H1 (cell line): ENCODE measurements around the gene WFIKKN1. TPM values are rescaled to one million over a fixed set of nuclear protein-coding genes. Genes with fewer than 3 reads are reported as not detected.

ENCODE experiments used
- CTCF ChIA-PET: fragments of 300-600 bp; sonication (Branson Sonifier 250); formaldehyde crosslinking; loops from one replicate; lab custom pipeline; 2021; ENCODE audit not compliant: partially characterized antibody; lab: Charles Lee
- POLR2A ChIA-PET: fragments of 300-600 bp; sonication (Branson Sonifier 250); formaldehyde crosslinking; loops from one replicate; lab custom pipeline; 2021; ENCODE audit warnings: inconsistent platforms; ENCODE audit not compliant: partially characterized antibody; lab: Charles Lee
- DNase-seq, 2 experiments: peaks; one replicate each; pipeline versions ENCODE4 v3.0.0 to v3.0.0-alpha.2; 2010 to 2022; ENCODE audit warnings: low spot score in 2 of 2, low read depth in 1 of 2, mixed read lengths in 1 of 2
- FAIRE-seq: peaks from 2 replicates; lab custom pipeline; 2011; peaks lifted over from hg19 to GRCh38; lab: Jason Lieb, UNC
- H2AFZ ChIP-seq: 2 replicates; pipeline ENCODE4 v1.8.1; 2012; ENCODE audit warnings: low read length, inconsistent platforms
- H2AK5ac ChIP-seq: 2 replicates; pipeline ENCODE4 v1.6.1; 2013; ENCODE audit warnings: low read depth, low read length
- H2BK120ac ChIP-seq: replicated peaks from 2 replicates; pipeline ENCODE3; 2013; ENCODE audit warnings: low read depth, low read length, inconsistent platforms
- H2BK12ac ChIP-seq: 2 replicates; pipeline ENCODE4 v1.6.1; 2013; ENCODE audit warnings: low read depth, low read length
- H2BK15ac ChIP-seq: 2 replicates; pipeline ENCODE4 v1.6.1; 2013; ENCODE audit warnings: low read length
- H2BK20ac ChIP-seq: 2 replicates; pipeline ENCODE4 v1.6.1; 2013; ENCODE audit warnings: low read length
- H2BK5ac ChIP-seq: 2 replicates; pipeline ENCODE4 v1.6.1; 2013; ENCODE audit warnings: low read depth, low read length
- H3K14ac ChIP-seq: 2 replicates; pipeline ENCODE4 v1.6.1; 2013; ENCODE audit warnings: inconsistent platforms; ENCODE audit not compliant: insufficient read length
- H3K18ac ChIP-seq: 2 replicates; pipeline ENCODE4 v1.6.1; 2013; ENCODE audit warnings: low read length; ENCODE audit errors: extremely low read depth
- H3K23ac ChIP-seq: 2 replicates; pipeline ENCODE4 v1.6.1; 2013; ENCODE audit warnings: inconsistent platforms; ENCODE audit not compliant: insufficient read length
- H3K23me2 ChIP-seq: 2 replicates; pipeline ENCODE4 v1.6.1; 2013; ENCODE audit warnings: low read depth, low read length
- H3K27ac ChIP-seq: 2 replicates; pipeline ENCODE4 v1.6.1; 2011; ENCODE audit warnings: low read depth, low read length, inconsistent platforms
- H3K27me3 ChIP-seq, 4 experiments: replicated peaks in 1 of 4; 1 replicate in 1 of 4; 2 replicates in 3 of 4; pipeline versions ENCODE4 v1.6.1 to v1.8.1; 2011 to 2013; ENCODE audit warnings: low read length in 3 of 4, mild to moderate bottlenecking in 3 of 4, inconsistent platforms in 2 of 4, mixed read lengths in 2 of 4, moderate library complexity in 1 of 4; ENCODE audit not compliant: control insufficient read depth in 3 of 4, insufficient read depth in 3 of 4; ENCODE audit errors: extremely low read depth in 1 of 4
- H3K36me3 ChIP-seq, 4 experiments: 2 replicates each; pipeline versions ENCODE4 v1.6.1 to v1.8.1; 2011 to 2013; ENCODE audit warnings: mild to moderate bottlenecking in 4 of 4, low read length in 3 of 4, moderate library complexity in 2 of 4, control low read depth in 1 of 4, inconsistent platforms in 1 of 4; ENCODE audit not compliant: insufficient read depth in 4 of 4, control insufficient read depth in 2 of 4
- H3K4ac ChIP-seq: replicated peaks from 2 replicates; pipeline ENCODE3; 2013; ENCODE audit warnings: low read length, low read depth, mixed read lengths, inconsistent platforms; ENCODE audit not compliant: insufficient read length
- H3K4me1 ChIP-seq, 4 experiments: replicated peaks in 1 of 4; 1 replicate in 1 of 4; 2 replicates in 3 of 4; pipeline versions ENCODE4 v1.6.1 to v1.8.1; 2011 to 2013; ENCODE audit warnings: low read length in 3 of 4, inconsistent platforms in 2 of 4, mixed read lengths in 1 of 4; ENCODE audit not compliant: insufficient read depth in 4 of 4, control insufficient read depth in 3 of 4
- H3K4me2 ChIP-seq, 2 experiments: 2 replicates each; pipeline versions ENCODE4 v1.6.1 to v1.8.1; 2011 to 2013; ENCODE audit warnings: low read depth in 2 of 2, low read length in 2 of 2, control low read depth in 1 of 2, inconsistent platforms in 1 of 2, mild to moderate bottlenecking in 1 of 2; ENCODE audit not compliant: insufficient read depth in 1 of 2
- H3K4me3 ChIP-seq, 4 experiments: fragments of 200-600, 300-600 bp in 1 of 4; sonication (generic), shearing (Covaris generic), sonication (Bioruptor Twin) in 1 of 4; 2 replicates each; pipeline versions ENCODE4 v1.5.1 to v1.8.1; 2011 to 2016; ENCODE audit warnings: low read length in 4 of 4, low read depth in 3 of 4, control low read depth in 2 of 4, inconsistent platforms in 2 of 4, mild to moderate bottlenecking in 2 of 4, mixed read lengths in 1 of 4, moderate library complexity in 1 of 4; ENCODE audit not compliant: insufficient read depth in 2 of 4; ENCODE audit errors: extremely low read depth in 1 of 4
- H3K56ac ChIP-seq: replicated peaks from 2 replicates; pipeline ENCODE3; 2013; ENCODE audit warnings: low read depth, mild to moderate bottlenecking, mixed read lengths, low read length, inconsistent platforms; ENCODE audit not compliant: insufficient read length
- H3K79me1 ChIP-seq: 2 replicates; pipeline ENCODE4 v1.6.1; 2013; ENCODE audit warnings: low read depth, low read length, control low read depth
- H3K79me2 ChIP-seq, 2 experiments: 2 replicates each; pipeline versions ENCODE4 v1.6.1 to v1.8.1; 2012 to 2013; ENCODE audit warnings: low read length in 2 of 2, mild to moderate bottlenecking in 2 of 2, inconsistent platforms in 1 of 2; ENCODE audit not compliant: insufficient read depth in 2 of 2, control insufficient read depth in 1 of 2
- H3K9ac ChIP-seq, 4 experiments: replicated peaks in 1 of 4; 1 replicate in 1 of 4; 2 replicates in 3 of 4; pipeline versions ENCODE4 v1.6.1 to v1.8.1; 2011 to 2013; ENCODE audit warnings: low read depth in 3 of 4, low read length in 3 of 4, control low read depth in 2 of 4, mild to moderate bottlenecking in 2 of 4, moderate library complexity in 2 of 4, inconsistent platforms in 1 of 4; ENCODE audit errors: extremely low read depth in 1 of 4
- H3K9me3 ChIP-seq, 2 experiments: 2 replicates each; pipeline versions ENCODE4 v1.6.1 to v1.8.1; 2012 to 2013; ENCODE audit warnings: mild to moderate bottlenecking in 2 of 2, moderate library complexity in 2 of 2, control low read depth in 1 of 2, inconsistent platforms in 1 of 2, low read depth in 1 of 2, low read length in 1 of 2, mixed read lengths in 1 of 2; ENCODE audit not compliant: insufficient read depth in 2 of 2
- H4K20me1 ChIP-seq, 2 experiments: replicated peaks in 1 of 2; 2 replicates each; pipeline versions ENCODE3 to v1.8.1; 2011 to 2013; ENCODE audit warnings: inconsistent platforms in 2 of 2, low read length in 2 of 2, mild to moderate bottlenecking in 1 of 2; ENCODE audit not compliant: insufficient read depth in 2 of 2, control insufficient read depth in 1 of 2
- H4K5ac ChIP-seq: 2 replicates; pipeline ENCODE4 v1.6.1; 2013; ENCODE audit warnings: low read length, low read depth, mixed read lengths, inconsistent platforms; ENCODE audit not compliant: insufficient read length
- H4K8ac ChIP-seq: 2 replicates; pipeline ENCODE4 v1.8.0; 2013; ENCODE audit warnings: mild to moderate bottlenecking, moderate library complexity, low read length, inconsistent platforms; ENCODE audit not compliant: insufficient read depth; ENCODE audit errors: extremely low read depth
- H4K91ac ChIP-seq: replicated peaks from 2 replicates; pipeline ENCODE3; 2013; ENCODE audit warnings: low read length, mixed read lengths, inconsistent platforms; ENCODE audit not compliant: insufficient read length
- ATF3 ChIP-seq: IDR thresholded peaks from 2 replicates; pipeline ENCODE4 v1.6.1; 2011; ENCODE audit warnings: low read depth, mild to moderate bottlenecking, low read length; ENCODE audit not compliant: insufficient read depth
- GABPA ChIP-seq: IDR thresholded peaks from 2 replicates; pipeline ENCODE4 v1.6.1; 2011; ENCODE audit warnings: mild to moderate bottlenecking, low read length, moderate library complexity, borderline replicate concordance; ENCODE audit not compliant: insufficient read depth
- NRF1 ChIP-seq: IDR thresholded peaks from 2 replicates; pipeline ENCODE4 v1.6.1; 2011; ENCODE audit warnings: mild to moderate bottlenecking, low read depth, low read length, improper control_type of control experiment
- SIN3A ChIP-seq, 2 experiments: IDR thresholded peaks in 1 of 2; conservative IDR thresholded peaks in 1 of 2; 2 replicates each; pipeline ENCODE4 v1.6.1; 2011 to 2012; ENCODE audit warnings: low read length in 2 of 2, improper control_type of control experiment in 1 of 2, low read depth in 1 of 2, mild to moderate bottlenecking in 1 of 2
- WGBS, 2 experiments: shearing (Covaris generic) in 1 of 2; methylation state at CpG; one replicate each; pipeline versions ENCODE4 v1.1.6 to v1.1.7; 2013 to 2015; ENCODE audit warnings: low lambda C conversion rate in 2 of 2, mixed read lengths in 2 of 2, inconsistent platforms in 1 of 2, low coverage in 1 of 2, missing lambda C conversion rate in 1 of 2; ENCODE audit not compliant: insufficient replicate concordance in 2 of 2, insufficient coverage in 1 of 2, insufficient read length in 1 of 2; ENCODE audit errors: extremely low coverage in 1 of 2, missing lambda C conversion rate in 1 of 2; 5-methylcytosine and 5-hydroxymethylcytosine counted together
- polyA plus RNA-seq, 7 experiments: library from polyadenylated mRNA; depleted of rRNA in 3 of 7; stranded (reverse) in 5 of 7; unstranded in 2 of 7; fragments of >200 nt in 5 of 7; fragments of 200-250 nt in 2 of 7; gene quantifications; 1 replicate in 5 of 7; 2 replicates in 1 of 7; 4 replicates in 1 of 7; pipeline versions ENCODE4 v1.2.1 to v1.2.3, GENCODE V29; 2011 to 2013; ENCODE audit warnings: missing spikeins in 2 of 7, mixed read lengths in 2 of 7
- total RNA-seq: library from RNA; stranded (reverse); fragmentation: NEBNext Ultra II Directional; extraction: Animal tissue kit (Norgen Biotek cat#: 25700); gene quantifications from 2 replicates; pipeline ENCODE4 v1.2.1, GENCODE V29; 2021

Gene WFIKKN1
- total and polyA plus RNA-seq, 2 of the 8 experiments (the other 6 are each of a cell fraction or from before 2014, with no cell fraction given), result 11.4 to 15.8 TPM

DNA sequence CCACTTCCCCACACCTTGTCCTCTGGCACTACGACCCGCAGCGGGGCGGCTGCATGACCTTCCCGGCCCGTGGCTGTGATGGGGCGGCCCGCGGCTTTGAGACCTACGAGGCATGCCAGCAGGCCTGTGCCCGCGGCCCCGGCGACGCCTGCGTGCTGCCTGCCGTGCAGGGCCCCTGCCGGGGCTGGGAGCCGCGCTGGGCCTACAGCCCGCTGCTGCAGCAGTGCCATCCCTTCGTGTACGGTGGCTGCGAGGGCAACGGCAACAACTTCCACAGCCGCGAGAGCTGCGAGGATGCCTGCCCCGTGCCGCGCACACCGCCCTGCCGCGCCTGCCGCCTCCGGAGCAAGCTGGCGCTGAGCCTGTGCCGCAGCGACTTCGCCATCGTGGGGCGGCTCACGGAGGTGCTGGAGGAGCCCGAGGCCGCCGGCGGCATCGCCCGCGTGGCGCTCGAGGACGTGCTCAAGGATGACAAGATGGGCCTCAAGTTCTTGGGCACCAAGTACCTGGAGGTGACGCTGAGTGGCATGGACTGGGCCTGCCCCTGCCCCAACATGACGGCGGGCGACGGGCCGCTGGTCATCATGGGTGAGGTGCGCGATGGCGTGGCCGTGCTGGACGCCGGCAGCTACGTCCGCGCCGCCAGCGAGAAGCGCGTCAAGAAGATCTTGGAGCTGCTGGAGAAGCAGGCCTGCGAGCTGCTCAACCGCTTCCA is 2.7 kb downstream of the WFIKKN1 start:
- DNase-seq, result no peak
- POLR2A ChIA-PET, result interaction anchor here (0.7 to 2.2 kb wide), 6 partner anchors 12 to 263 kb away, joined by 3 to 5 read pairs (median 4); partner anchors contain the start of gene MRPL28

More for the DNA sequence above, 2.7 kb downstream of the WFIKKN1 start:
- H3K4me3 ChIP-seq, result no peak overlapping the region
- H2BK20ac ChIP-seq, result no peak overlapping the region
- H2BK5ac ChIP-seq, result no peak overlapping the region
- peaks cover 3 to 10% of the 10 kb centered on the region in 2 experiments for H4K20me1 ChIP-seq
- no peaks in the 10 kb centered on the region for H3K79me1 ChIP-seq
- no peak overlapping the region for H2AFZ ChIP-seq
- CTCF ChIA-PET, result interaction anchor here (0.6 to 1.3 kb wide), 3 partner anchors 15 to 66 kb away, joined by 3 read pairs; partner anchors contain the start of gene NHLRC4
- H2BK15ac ChIP-seq, result no peak overlapping the region
- H3K36me3 ChIP-seq, result peaks cover 0 to 21% (median 3%) of the 10 kb centered on the region in 4 experiments; a peak in 4 of 8 replicates
- no peak overlapping the region for H3K23ac ChIP-seq
- TF ChIP-seq NRF1, result no peak
- no peak for TF ChIP-seq SIN3A (conservative IDR thresholded peaks at IDR 0.05 in 1 of 2, IDR thresholded peaks at IDR 0.05 in 1 of 2; ENCODE audit: low read depth in 1 of 2, low read length in 2 of 2)
- TF ChIP-seq ATF3, result no peak
- 0 out of 2 replicates have a peak, but pooled peaks have one; percentile 13 for TF ChIP-seq GABPA
- H3K4me2 ChIP-seq, result no peak overlapping the region
- peaks cover 0 to 6% of the 10 kb centered on the region in 2 experiments; a peak in 1 of 4 replicates for H3K79me2 ChIP-seq
- no peak overlapping the region for H2BK120ac ChIP-seq
- 97% methylated on average over 69 of the region's 74 CpGs; no CpG with 5 or more reads in 1 of the 2 experiments for WGBS, 2 experiments
- H4K8ac ChIP-seq, result no peak overlapping the region; the same call in 1 of the 2 replicates
- no peak overlapping the region for H4K5ac ChIP-seq
- H3K27ac ChIP-seq, result no peak overlapping the region
- H4K91ac ChIP-seq, result no peak overlapping the region
- H3K14ac ChIP-seq, result no peak overlapping the region
- H2BK12ac ChIP-seq, result no peak overlapping the region
- peaks cover 8% of the 10 kb centered on the region; the same call in 1 of the 2 replicates for H3K23me2 ChIP-seq
- peaks cover 0 to 40% (median 31%) of the 10 kb centered on the region in 4 experiments; a peak in 6 of 7 replicates for H3K4me1 ChIP-seq
- FAIRE-seq, result no peak
- H3K4ac ChIP-seq, result no peak overlapping the region
- H3K56ac ChIP-seq, result no peak overlapping the region
- no peak overlapping the region for H3K18ac ChIP-seq
- no peaks in the 10 kb centered on the region for H3K9me3 ChIP-seq
- no peak overlapping the region for H3K9ac ChIP-seq
- H2AK5ac ChIP-seq, result no peak overlapping the region
- H3K27me3 ChIP-seq, result no peaks in the 10 kb centered on the region
